HG03571 (cell line): ENCODE results near the gene MSH2.
"Not testable (repeated sequence)": the region's sequence is repeated elsewhere in the genome, so short reads cannot be mapped to it uniquely, and the experiment has no call there.

Experiments
- ATAC-seq: cut with Tn5 transposase; IDR thresholded peaks from one replicate; pipeline ENCODE4 v1.9.1; 2021; ENCODE audit not compliant: unreplicated experiment

The MSH2 gene

DNA sequence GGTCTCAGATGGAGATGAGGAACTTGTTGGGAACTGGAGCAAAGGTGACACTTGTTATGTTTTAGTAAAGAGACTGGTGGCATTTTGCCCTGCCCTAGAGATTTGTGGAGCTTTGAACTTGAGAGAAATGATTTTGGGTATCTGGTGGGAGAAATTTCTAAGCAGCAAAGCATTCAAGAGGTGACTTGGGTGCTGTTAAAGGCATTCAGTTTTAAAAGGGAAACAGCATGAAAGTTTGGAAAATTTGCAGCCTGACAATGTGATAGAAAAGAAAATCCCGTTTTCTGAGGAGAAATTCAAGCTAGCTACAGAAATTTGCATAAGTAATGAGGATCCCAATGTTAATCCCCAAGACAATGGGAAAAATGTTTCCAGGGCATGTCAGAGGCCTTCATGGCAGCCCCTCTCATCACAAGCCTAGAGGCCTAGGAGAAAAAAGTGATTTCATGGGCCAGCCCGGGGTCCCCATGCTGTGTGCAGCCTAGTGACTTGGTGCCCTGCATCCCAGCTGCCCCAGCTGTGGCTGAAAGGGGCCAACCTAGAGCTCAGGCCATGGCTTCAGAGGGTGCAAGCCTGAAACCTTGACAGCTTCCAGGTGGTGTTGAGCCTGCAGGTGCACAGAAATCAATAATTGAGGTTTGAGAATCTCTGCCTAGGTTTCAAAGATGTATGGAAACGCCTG, 3.8 kb downstream of the MSH2 start:
- not testable (repeated sequence) for ATAC-seq

DNA sequence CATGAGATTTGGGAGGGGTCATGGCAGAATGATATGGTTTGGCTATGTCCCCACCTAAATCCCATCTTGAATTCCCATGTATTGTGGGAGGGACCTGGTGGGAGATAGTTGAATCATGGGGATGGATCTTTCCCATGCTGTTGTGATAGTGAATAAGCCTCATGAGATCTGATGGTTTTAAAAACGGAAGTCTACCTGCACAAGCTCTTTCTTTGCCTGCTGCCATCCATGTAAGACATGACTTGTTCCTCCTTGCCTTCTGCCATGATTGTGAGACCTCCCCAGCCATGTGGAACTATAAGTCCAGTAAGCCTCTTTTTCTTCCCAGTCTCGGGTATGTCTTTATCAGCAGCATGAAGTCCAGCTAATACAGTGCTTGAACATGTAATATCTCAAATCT, 5.0 kb downstream of the MSH2 start:
- not testable (repeated sequence) for ATAC-seq

- no peak for ATAC-seq
These were observed 11.9 kb downstream of the MSH2 start for GRCh38 chr2:47414682-47415458.

GRCh38 chr2:47420214-47420613, 17.3 kb downstream of the MSH2 start:
- no peak for ATAC-seq

GRCh38 chr2:47420683-47421082, 17.7 kb downstream of the MSH2 start:
- not testable (repeated sequence) for ATAC-seq

DNA sequence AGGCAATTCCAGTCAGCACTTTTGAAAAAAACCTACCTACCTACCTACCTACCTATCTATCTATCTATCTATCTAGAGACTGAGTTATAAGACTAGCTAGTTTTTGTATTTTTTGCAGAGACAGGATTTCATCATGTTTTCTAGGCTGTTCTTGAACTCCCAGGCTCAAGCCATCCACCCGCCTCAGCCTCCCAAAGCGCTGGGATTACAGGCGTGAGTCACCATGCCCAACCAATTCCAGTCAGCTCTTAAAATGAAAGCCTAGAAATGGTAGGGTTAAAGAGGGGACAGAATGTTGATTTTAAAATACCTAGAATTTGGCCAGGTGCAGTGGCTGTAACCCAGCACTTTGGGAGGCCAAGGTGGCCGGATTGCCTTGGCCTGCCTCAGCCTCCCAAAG, 19.1 kb downstream of the MSH2 start:
- no peak for ATAC-seq

- no peak for ATAC-seq
These were observed 19.6 kb downstream of the MSH2 start for GRCh38 chr2:47422560-47422959.

DNA sequence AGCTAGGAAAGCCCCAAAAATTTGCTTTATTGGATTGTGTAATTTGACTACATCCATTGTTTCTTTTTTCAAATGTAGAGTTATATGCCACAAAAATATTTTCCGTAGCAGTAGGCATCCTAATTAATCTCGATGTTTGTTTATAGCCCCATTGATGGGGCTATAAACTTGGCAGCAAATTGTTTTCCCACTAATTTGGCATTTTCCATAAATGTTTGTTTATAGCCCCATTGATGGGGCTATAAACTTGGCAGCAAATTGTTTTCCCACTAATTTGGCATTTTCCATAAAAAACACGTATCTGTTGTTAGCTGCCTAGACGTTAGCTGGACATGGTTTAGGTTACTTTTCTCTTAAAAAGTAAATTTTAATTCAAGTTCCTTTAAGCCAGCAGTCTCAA, 23.8 kb downstream of the MSH2 start:
- no peak for ATAC-seq

DNA sequence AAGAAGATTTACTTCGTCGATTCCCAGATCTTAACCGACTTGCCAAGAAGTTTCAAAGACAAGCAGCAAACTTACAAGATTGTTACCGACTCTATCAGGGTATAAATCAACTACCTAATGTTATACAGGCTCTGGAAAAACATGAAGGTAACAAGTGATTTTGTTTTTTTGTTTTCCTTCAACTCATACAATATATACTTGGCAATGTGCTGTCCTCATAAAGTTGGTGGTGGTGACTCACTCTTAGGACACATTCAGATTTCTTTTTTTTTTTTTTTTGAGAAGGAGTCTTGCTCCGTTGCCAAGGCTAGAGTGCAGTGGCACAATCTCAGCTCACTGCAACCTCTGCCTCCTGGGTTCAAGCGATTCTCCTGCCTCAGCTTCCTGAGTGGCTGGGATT, 26.8 kb downstream of the MSH2 start:
- no peak for ATAC-seq

GRCh38 chr2:47433006-47433405, 30.1 kb downstream of the MSH2 start:
- not testable (repeated sequence) for ATAC-seq

- ATAC-seq = not testable (repeated sequence)
These were observed 30.5 kb downstream of the MSH2 start for GRCh38 chr2:47433445-47433844.

- no peak for ATAC-seq
These were observed 34.3 kb downstream of the MSH2 start for GRCh38 chr2:47437287-47437686.

DNA sequence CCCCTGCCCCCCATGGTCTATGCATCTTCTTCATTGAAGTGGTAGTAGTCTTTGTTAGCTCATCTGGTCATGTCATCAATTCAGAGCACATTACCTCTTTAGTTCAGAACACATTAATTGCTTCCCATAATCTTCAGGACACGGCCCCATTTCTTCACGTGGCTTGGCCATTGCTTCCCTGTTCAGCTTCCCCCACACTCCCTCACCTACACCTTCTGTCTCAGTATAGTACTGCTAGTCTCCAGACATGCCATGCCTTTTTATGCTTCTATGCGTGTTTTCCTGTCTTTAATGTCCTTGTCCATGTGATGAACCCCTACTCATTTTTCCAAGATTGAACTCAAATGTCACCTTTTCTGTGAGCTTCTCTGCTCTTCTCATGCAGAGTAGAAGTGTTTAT, 35.1 kb downstream of the MSH2 start:
- no peak for ATAC-seq

DNA sequence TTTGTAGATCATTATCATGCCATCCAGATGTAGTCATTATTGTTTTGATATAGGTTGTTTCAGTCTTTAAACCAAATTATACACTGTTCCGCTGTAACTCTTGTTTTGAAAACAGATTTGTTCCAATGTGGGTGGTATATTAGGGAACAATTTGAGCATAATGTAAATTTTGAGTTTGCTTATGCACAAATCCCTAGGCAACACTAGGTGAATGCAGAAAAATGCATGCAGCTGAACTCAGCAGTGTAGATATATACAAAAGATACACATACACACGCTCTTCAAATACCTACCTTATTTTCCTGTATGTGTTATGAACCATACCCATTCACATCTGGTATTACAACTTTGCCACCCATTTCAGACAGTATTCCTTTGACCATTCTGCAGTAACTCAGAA, 35.8 kb downstream of the MSH2 start:
- ATAC-seq = no peak

GRCh38 chr2:47451790-47452189, 48.8 kb downstream of the MSH2 start:
- ATAC-seq = no peak

DNA sequence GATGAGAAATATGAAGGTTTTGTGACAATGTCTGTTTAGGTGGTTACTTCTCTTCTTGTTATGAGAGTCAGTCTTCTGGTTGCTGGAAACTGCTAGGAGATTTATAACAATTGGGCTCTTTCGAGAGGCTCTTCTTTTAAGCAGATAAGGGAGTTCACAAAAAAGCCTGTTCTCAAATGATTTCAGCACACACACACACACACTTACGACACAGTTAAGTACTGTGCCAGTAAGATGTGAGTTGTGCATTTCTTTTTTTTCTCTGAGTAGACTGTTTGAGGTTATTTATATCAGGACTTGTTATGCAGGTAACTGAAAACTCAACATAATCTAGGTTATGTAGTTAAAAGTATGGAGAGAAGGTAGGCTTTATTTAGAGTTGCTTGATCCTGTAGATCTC, 49.8 kb downstream of the MSH2 start:
- ATAC-seq = no peak

DNA sequence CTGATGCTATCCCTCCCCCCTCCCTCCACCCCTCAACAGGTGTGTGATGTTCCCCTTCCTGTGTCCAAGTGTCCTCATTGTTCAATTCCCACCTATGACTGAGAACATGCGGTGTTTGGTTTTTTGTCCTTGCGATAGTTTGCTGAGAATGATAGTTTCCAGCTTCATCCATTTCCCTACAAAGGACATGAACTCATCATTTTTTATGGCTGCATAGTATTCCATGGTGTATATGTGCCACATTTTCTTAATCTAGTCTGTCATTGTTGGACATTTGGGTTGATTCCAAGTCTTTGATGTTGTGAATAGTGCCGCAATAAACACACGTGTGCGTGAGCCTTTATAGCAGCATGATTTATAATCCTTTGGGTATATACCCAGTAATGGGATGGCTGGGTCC, 51.9 kb downstream of the MSH2 start:
- ATAC-seq = not testable (repeated sequence)

GRCh38 chr2:47455411-47455810, 52.5 kb downstream of the MSH2 start:
- no peak for ATAC-seq

- ATAC-seq = no peak
These were observed 53.9 kb downstream of the MSH2 start for GRCh38 chr2:47456851-47457250.

- ATAC-seq = no peak
These were observed 54.3 kb downstream of the MSH2 start for GRCh38 chr2:47457268-47457667.

DNA sequence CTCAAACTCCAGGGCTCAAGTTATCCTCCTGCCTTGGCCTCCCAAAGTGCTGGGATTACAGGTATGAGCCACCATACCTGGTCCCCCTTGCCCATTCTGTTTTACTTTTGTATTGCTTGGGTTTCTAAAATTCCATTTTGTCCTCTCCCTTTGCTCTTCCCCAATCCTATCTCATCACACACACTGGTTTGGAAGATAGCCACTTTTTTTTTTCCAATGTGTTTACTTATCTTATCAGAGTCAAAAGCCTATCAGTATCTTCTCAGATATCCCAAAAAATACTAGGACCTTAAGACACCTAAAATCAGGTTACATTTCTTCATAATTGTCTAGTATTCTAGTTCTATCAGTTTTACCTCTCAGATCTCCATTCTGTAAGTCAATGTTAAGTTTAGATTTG, 56.1 kb downstream of the MSH2 start:
- ATAC-seq = no peak

GRCh38 chr2:47460766-47461165, 57.8 kb downstream of the MSH2 start:
- ATAC-seq = no peak
